WI38 (cell line): Measurements from ENCODE around the gene WAC.
"Not testable (repeated sequence)": the region's sequence is repeated elsewhere in the genome, so short reads cannot be mapped to it uniquely, and the experiment has no call there.

Source experiments
- H3K4me3 ChIP-seq: 2 replicates; pipeline ENCODE4 v1.5.1; 2011; ENCODE audit warnings: low read depth, mild to moderate bottlenecking, control low read depth, low read length
- CTCF ChIP-seq: IDR thresholded peaks from 2 replicates; pipeline ENCODE4 v1.5.1; 2012; ENCODE audit warnings: low read depth, mild to moderate bottlenecking, control low read depth, low read length

WAC gene

DNA sequence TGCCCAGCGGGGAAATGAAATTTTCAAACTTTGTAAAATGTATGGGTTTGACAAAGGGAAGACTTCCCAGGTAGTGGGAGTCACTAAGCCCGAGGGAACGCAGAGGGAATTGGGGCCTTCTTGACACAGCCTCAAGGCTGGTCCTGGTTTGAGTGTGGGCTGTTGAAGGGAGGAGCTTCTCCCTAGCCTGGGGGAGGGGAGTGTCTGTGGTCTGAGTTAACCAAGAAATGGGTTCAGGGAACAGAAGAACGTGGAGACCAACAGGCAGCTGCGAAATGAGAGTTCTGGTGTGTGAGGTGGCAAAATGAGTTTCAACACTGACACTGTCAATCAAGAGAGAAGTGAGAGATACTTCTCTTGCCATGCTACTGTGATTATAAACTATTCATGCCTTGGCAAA, 111.7 kb downstream of the WAC start:
- no peak for TF ChIP-seq CTCF
- H3K4me3 ChIP-seq, result no peak overlapping the region

GRCh38 chr10:28652106-28652505, 119.2 kb downstream of the WAC start:
- H3K4me3 ChIP-seq, result no peak overlapping the region
- TF ChIP-seq CTCF, result no peak

DNA sequence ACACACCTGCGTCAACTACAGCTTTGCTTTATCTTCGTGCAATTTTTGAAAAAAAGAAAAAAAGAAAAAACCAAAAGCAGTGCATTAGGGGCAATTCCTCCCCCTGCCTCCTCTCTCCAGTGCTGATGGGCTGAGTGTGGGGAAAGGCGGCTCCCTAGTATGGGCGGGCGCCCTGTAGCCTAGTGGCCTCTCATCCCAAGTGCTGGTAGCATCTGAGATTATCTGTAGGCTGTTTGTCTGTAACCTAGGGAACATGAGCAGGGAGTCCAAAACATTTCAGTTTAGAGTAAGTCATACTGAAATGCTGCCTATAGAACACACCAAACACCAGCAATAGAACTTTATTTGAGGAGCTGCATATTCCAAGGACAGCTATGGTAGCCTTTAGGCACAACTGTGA, 119.8 kb downstream of the WAC start:
- no peak overlapping the region for H3K4me3 ChIP-seq
- TF ChIP-seq CTCF, result no peak

DNA sequence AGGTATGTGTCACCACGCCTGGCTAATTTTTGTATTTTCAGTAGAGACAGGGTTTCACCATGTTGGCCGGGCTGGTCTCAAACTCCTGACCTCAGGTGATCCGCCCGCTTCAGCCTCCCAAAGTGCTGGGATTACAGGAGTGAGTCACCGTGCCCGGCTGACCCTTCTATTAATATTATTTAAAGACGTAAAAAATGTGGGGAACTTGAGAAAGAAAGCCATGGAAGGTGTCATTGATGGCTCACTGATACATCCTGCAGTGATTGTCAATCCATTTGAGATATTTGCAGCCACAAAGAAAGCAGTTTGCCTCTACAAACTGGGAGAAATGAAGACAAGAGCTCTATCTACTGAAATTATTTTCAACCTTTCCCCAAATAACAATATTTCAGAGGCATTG, 125.9 kb downstream of the WAC start:
- not testable (repeated sequence) for H3K4me3 ChIP-seq

DNA sequence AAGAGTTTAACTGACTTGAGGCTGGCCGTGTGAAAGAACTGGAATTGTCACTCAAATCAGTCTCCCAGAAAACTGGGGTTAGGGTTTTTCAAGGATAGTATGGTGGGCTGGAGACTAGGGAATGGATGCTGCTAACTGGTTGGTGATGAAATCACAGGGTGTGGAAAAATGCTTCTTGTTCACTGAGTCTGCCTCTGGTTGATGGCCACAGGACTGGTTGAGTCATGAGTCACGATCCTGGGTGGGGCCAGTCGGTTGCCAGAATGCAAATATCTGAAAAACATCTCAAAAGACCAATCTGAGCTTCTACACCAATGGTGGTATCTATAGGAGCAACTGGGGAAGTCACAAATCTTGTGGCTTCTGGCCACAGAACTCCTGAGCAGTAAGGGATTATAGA, 128.1 kb downstream of the WAC start:
- no peak overlapping the region for H3K4me3 ChIP-seq
- no peak for TF ChIP-seq CTCF

DNA sequence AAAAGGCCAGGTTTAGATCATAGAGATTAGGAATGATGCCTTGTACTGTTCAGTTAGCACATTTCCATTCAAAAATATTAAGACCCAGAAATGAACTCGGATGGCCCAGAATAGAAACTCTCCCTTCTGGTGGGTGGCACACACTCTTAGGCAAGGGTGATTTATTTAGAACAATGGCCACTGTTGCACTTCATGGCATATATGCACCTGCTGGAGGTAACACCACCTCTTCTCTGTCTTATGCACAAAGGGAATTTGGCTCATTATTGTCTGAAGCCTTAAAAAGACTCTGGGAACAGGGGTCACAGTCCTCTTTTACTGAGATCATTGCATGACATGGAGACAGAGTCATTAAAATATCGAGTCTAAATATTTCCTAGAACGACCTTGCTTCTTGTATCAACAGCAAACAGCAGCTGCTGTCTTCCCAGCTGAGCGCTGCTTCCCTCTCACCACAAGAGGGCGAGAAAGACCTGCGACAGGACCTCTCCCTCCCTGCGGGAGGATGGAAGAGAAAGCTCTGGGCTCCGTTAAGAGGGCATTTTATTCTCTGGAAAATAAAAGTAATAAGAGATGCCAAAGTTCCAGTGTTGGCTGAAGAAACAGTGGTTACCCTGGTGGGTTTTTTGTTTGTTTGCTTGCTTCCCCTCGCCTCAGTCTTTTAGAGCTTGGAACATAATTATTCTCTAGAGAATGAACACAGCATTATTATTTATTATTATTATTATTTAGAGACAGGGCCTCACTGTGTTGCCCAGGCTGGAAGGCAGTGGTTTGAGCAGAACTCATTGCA, 130.9 kb downstream of the WAC start:
- TF ChIP-seq CTCF, result peak; percentile 99

GRCh38 chr10:28664369-28664740, 131.4 kb downstream of the WAC start:
- no peak for TF ChIP-seq CTCF
- no peak overlapping the region for H3K4me3 ChIP-seq

More for the DNA sequence above, 130.9 kb downstream of the WAC start:
- H3K4me3 ChIP-seq, result no peak overlapping the region

GRCh38 chr10:28666751-28667467, 134.0 kb downstream of the WAC start:
- no peak overlapping the region for H3K4me3 ChIP-seq
- TF ChIP-seq CTCF, result no peak
